ENCODE data around the gene PLEKHG4.

Gene PLEKHG4

GRCh38 chr16:67244387-67245185 is 34.7 kb upstream of the PLEKHG4 start:
- no peak overlapping the region for H4K8ac ChIP-seq (ENCODE audit: low read depth, low read length)
- H4K91ac ChIP-seq (ENCODE audit: low read depth, low read length, poor library complexity): no peak overlapping the region
- H3K79me1 ChIP-seq (ENCODE audit: low read depth, low read length): no peaks in the 10 kb centered on the region
- no peak overlapping the region for H2AFZ ChIP-seq (ENCODE audit: low read length)
- H2BK5ac ChIP-seq (ENCODE audit: low read length): no peak overlapping the region
- H3K36me3 ChIP-seq (replicated peaks in 1 of 2; ENCODE audit: control insufficient read depth in 2 of 2, insufficient read depth in 2 of 2, low read length in 2 of 2): peaks cover 0 to 2% of the 10 kb centered on the region in 2 donors
- DNase-seq (ENCODE audit: low spot score): no peak
- H2BK15ac ChIP-seq (ENCODE audit: low read length): peak overlapping the region; percentile 39
- H2BK120ac ChIP-seq (ENCODE audit: low read depth, low read length): no peak overlapping the region
- peak overlapping the region; percentile 73 for H2AK5ac ChIP-seq (ENCODE audit: low read depth, low read length)
- H3K14ac ChIP-seq (ENCODE audit: low read length): no peak overlapping the region
- H3K27me3 ChIP-seq (ENCODE audit: control insufficient read depth in 3 of 3, insufficient read depth in 3 of 3, low read depth in 1 of 3, low read length in 3 of 3): peaks cover 0 to 18% (median 7%) of the 10 kb centered on the region in 3 experiments
- H3K4me3 ChIP-seq (ENCODE audit: low read length in 2 of 2): peak overlapping the region in 1 of 2 donors; percentile 86
- H3K27ac ChIP-seq (replicated peaks; ENCODE audit: low read length): no peak overlapping the region
- no CpG with 5 or more reads among the region's 5 CpGs for WGBS, 2 donors (ENCODE audit: extremely low coverage in 2 of 2, insufficient read length in 2 of 2, insufficient replicate concordance in 1 of 2)
- no peak overlapping the region for H3K4me2 ChIP-seq (ENCODE audit: insufficient read depth, low read length, poor library complexity, severe bottlenecking)
- H2BK12ac ChIP-seq (ENCODE audit: low read length): peak overlapping the region; percentile 63
- no peaks in the 10 kb centered on the region for H3K9me3 ChIP-seq (replicated peaks in 1 of 2; ENCODE audit: control insufficient read depth in 2 of 2, insufficient read depth in 1 of 2, low read depth in 1 of 2, low read length in 2 of 2)
- no peak overlapping the region for H3K23ac ChIP-seq (ENCODE audit: low read depth, low read length, poor library complexity)
- H3K4me1 ChIP-seq (ENCODE audit: control insufficient read depth in 2 of 2, insufficient read depth in 1 of 2, low read depth in 1 of 2, low read length in 2 of 2): peaks cover 24 to 31% of the 10 kb centered on the region in 2 donors
- no peak overlapping the region for H3K9ac ChIP-seq (ENCODE audit: low read depth, low read length, poor library complexity)
- H3K4ac ChIP-seq (ENCODE audit: low read length): no peak overlapping the region
- peak overlapping the region; percentile 8 for H3K18ac ChIP-seq (ENCODE audit: low read length)

- Histone ChIP-seq H3K79me1 (ENCODE audit: low read depth, low read length) (no peaks in the 10 kb centered on the region), H2AFZ (ENCODE audit: low read length) (no peak overlapping the region), H3K27me3 (ENCODE audit: control insufficient read depth in 3 of 3, insufficient read depth in 3 of 3, low read depth in 1 of 3, low read length in 3 of 3) (peaks cover 0 to 24% (median 7%) of the 10 kb centered on the region in 3 experiments), H3K36me3 (replicated peaks in 1 of 2; ENCODE audit: control insufficient read depth in 2 of 2, insufficient read depth in 2 of 2, low read length in 2 of 2) (no peaks in the 10 kb centered on the region), H3K14ac (ENCODE audit: low read length) (no peak overlapping the region), H2BK15ac (ENCODE audit: low read length) (no peak overlapping the region), H3K4ac (ENCODE audit: low read length) (no peak overlapping the region), H2BK12ac (ENCODE audit: low read length) (peak overlapping the region; percentile 63), H3K4me3 (ENCODE audit: low read length in 2 of 2) (peak overlapping the region in 1 of 2 donors; percentile 86), H4K91ac (ENCODE audit: low read depth, low read length, poor library complexity) (no peak overlapping the region), H3K9ac (ENCODE audit: low read depth, low read length, poor library complexity) (no peak overlapping the region), H3K18ac (ENCODE audit: low read length) (peak overlapping the region; percentile 8), H3K9me3 (replicated peaks in 1 of 2; ENCODE audit: control insufficient read depth in 2 of 2, insufficient read depth in 1 of 2, low read depth in 1 of 2, low read length in 2 of 2) (no peaks in the 10 kb centered on the region), H2AK5ac (ENCODE audit: low read depth, low read length) (peak overlapping the region; percentile 73), H2BK5ac (ENCODE audit: low read length) (peak overlapping the region; percentile 57), H3K27ac (replicated peaks; ENCODE audit: low read length) (no peak overlapping the region), H3K4me1 (ENCODE audit: control insufficient read depth in 2 of 2, insufficient read depth in 1 of 2, low read depth in 1 of 2, low read length in 2 of 2) (peaks cover 29 to 33% of the 10 kb centered on the region in 2 donors), H2BK120ac (ENCODE audit: low read depth, low read length) (no peak overlapping the region), H3K4me2 (ENCODE audit: insufficient read depth, low read length, poor library complexity, severe bottlenecking) (no peak overlapping the region), H4K8ac (ENCODE audit: low read depth, low read length) (no peak overlapping the region), H3K23ac (ENCODE audit: low read depth, low read length, poor library complexity) (no peak overlapping the region)
- WGBS, 2 donors (ENCODE audit: extremely low coverage in 2 of 2, insufficient read length in 2 of 2, insufficient replicate concordance in 1 of 2): no CpG with 5 or more reads among the region's 4 CpGs
- no peak for DNase-seq (ENCODE audit: low spot score)
These were observed 34.1 kb upstream of the PLEKHG4 start for GRCh38 chr16:67245186-67245585.

- Histone ChIP-seq H3K4ac (ENCODE audit: low read length) (no peak overlapping the region), H2AFZ (ENCODE audit: low read length) (peak overlapping the region; percentile 96), H4K91ac (ENCODE audit: low read depth, low read length, poor library complexity) (no peak overlapping the region), H3K18ac (ENCODE audit: low read length) (peak overlapping the region; percentile 24), H3K4me1 (ENCODE audit: control insufficient read depth in 2 of 2, insufficient read depth in 1 of 2, low read depth in 1 of 2, low read length in 2 of 2) (peaks cover 30 to 33% of the 10 kb centered on the region in 2 donors), H3K27me3 (ENCODE audit: control insufficient read depth in 3 of 3, insufficient read depth in 3 of 3, low read depth in 1 of 3, low read length in 3 of 3) (peaks cover 0 to 29% (median 7%) of the 10 kb centered on the region in 3 experiments), H3K9me3 (replicated peaks in 1 of 2; ENCODE audit: control insufficient read depth in 2 of 2, insufficient read depth in 1 of 2, low read depth in 1 of 2, low read length in 2 of 2) (no peaks in the 10 kb centered on the region), H2BK5ac (ENCODE audit: low read length) (peak overlapping the region; percentile 57), H2AK5ac (ENCODE audit: low read depth, low read length) (no peak overlapping the region), H3K4me3 (ENCODE audit: low read length in 2 of 2) (peak overlapping the region; percentile 86 to 93), H2BK15ac (ENCODE audit: low read length) (no peak overlapping the region), H2BK120ac (ENCODE audit: low read depth, low read length) (no peak overlapping the region), H3K36me3 (replicated peaks in 1 of 2; ENCODE audit: control insufficient read depth in 2 of 2, insufficient read depth in 2 of 2, low read length in 2 of 2) (no peaks in the 10 kb centered on the region), H3K79me1 (ENCODE audit: low read depth, low read length) (no peaks in the 10 kb centered on the region), H3K23ac (ENCODE audit: low read depth, low read length, poor library complexity) (peak overlapping the region; percentile 99), H2BK12ac (ENCODE audit: low read length) (no peak overlapping the region), H3K14ac (ENCODE audit: low read length) (no peak overlapping the region), H4K8ac (ENCODE audit: low read depth, low read length) (no peak overlapping the region), H3K27ac (replicated peaks; ENCODE audit: low read length) (peak overlapping the region; percentile 74), H3K4me2 (ENCODE audit: insufficient read depth, low read length, poor library complexity, severe bottlenecking) (peak overlapping the region; percentile 98), H3K9ac (ENCODE audit: low read depth, low read length, poor library complexity) (peak overlapping the region; percentile 82)
- DNase-seq (ENCODE audit: low spot score): no peak
- WGBS, 2 donors (ENCODE audit: extremely low coverage in 2 of 2, insufficient read length in 2 of 2, insufficient replicate concordance in 1 of 2): no CpG with 5 or more reads among the region's 8 CpGs
These were observed 33.7 kb upstream of the PLEKHG4 start for GRCh38 chr16:67245674-67246080.

GRCh38 chr16:67246081-67246755 is 33.1 kb upstream of the PLEKHG4 start:
- no peaks in the 10 kb centered on the region for H3K9me3 ChIP-seq (replicated peaks in 1 of 2; ENCODE audit: control insufficient read depth in 2 of 2, insufficient read depth in 1 of 2, low read depth in 1 of 2, low read length in 2 of 2)
- H2BK120ac ChIP-seq (ENCODE audit: low read depth, low read length): no peak overlapping the region
- H3K23ac ChIP-seq (ENCODE audit: low read depth, low read length, poor library complexity): peak overlapping the region; percentile 99
- H4K8ac ChIP-seq (ENCODE audit: low read depth, low read length): peak overlapping the region; percentile 6
- H3K18ac ChIP-seq (ENCODE audit: low read length): peak overlapping the region; percentile 98
- no peak overlapping the region for H3K14ac ChIP-seq (ENCODE audit: low read length)
- H3K4me3 ChIP-seq (ENCODE audit: low read length in 2 of 2): peak overlapping the region; percentile 86 to 93
- DNase-seq (ENCODE audit: low spot score): peak; percentile 78
- no peak overlapping the region for H3K4ac ChIP-seq (ENCODE audit: low read length)
- H2BK15ac ChIP-seq (ENCODE audit: low read length): peak overlapping the region; percentile 82
- peak overlapping the region; percentile 96 for H2AFZ ChIP-seq (ENCODE audit: low read length)
- peak overlapping the region; percentile 77 for H2AK5ac ChIP-seq (ENCODE audit: low read depth, low read length)
- H3K36me3 ChIP-seq (replicated peaks in 1 of 2; ENCODE audit: control insufficient read depth in 2 of 2, insufficient read depth in 2 of 2, low read length in 2 of 2): no peaks in the 10 kb centered on the region
- H3K79me1 ChIP-seq (ENCODE audit: low read depth, low read length): no peaks in the 10 kb centered on the region
- peak overlapping the region; percentile 82 for H3K9ac ChIP-seq (ENCODE audit: low read depth, low read length, poor library complexity)
- H3K27ac ChIP-seq (replicated peaks; ENCODE audit: low read length): peak overlapping the region; percentile 74
- H3K4me2 ChIP-seq (ENCODE audit: insufficient read depth, low read length, poor library complexity, severe bottlenecking): peak overlapping the region; percentile 98
- peaks cover 30 to 31% of the 10 kb centered on the region in 2 donors for H3K4me1 ChIP-seq (ENCODE audit: control insufficient read depth in 2 of 2, insufficient read depth in 1 of 2, low read depth in 1 of 2, low read length in 2 of 2)
- H2BK5ac ChIP-seq (ENCODE audit: low read length): peak overlapping the region; percentile 57
- H2BK12ac ChIP-seq (ENCODE audit: low read length): no peak overlapping the region
- no CpG with 5 or more reads among the region's 48 CpGs for WGBS, 2 donors (ENCODE audit: extremely low coverage in 2 of 2, insufficient read length in 2 of 2, insufficient replicate concordance in 1 of 2)
- H3K27me3 ChIP-seq (ENCODE audit: control insufficient read depth in 3 of 3, insufficient read depth in 3 of 3, low read depth in 1 of 3, low read length in 3 of 3): peaks cover 0 to 30% (median 7%) of the 10 kb centered on the region in 3 experiments
- no peak overlapping the region for H4K91ac ChIP-seq (ENCODE audit: low read depth, low read length, poor library complexity)
